Body of pancreas (tissue), 4 donors: ENCODE measurements around the gene CLMN.

Experiments used
- POLR2A ChIP-seq, 3 donors: fragments of 450-650 bp; IDR thresholded peaks; one replicate each; pipeline ENCODE4 v1.6.1; 2016; ENCODE audit warnings: antibody characterized with exemption in 3 of 3, mild to moderate bottlenecking in 2 of 3
- TF ChIP-seq, protein P1 (sequence below), 7 experiments: fragments of 450-650 bp in 4 of 7; fragments of 200-600 bp in 3 of 7; sonication (generic) in 3 of 7; IDR thresholded peaks; one replicate each; pipeline ENCODE4 v1.5.1; 2016 to 2019; ENCODE audit warnings: antibody characterized with exemption in 7 of 7

DNA sequence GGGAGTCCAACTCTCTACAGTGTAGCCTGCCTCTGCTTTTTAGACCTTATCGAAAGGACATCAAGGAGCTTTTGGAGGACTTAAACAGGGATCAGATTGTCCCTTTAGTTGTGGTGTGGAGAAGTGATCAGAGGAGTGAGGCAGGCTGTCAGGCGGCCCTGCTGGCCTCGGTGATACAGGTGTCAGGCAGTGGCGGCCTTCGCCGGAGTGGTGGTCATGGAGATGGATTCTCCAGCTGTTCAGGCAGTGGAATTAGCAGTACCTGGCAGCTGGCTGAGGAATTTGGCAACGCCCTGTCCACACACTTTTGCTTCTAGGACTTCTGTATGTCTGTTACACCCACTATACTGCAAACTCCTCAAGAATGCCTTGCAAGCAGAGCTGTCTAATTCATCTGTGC is 4.2 kb upstream of the CLMN start:
- TF ChIP-seq, protein P1, sequence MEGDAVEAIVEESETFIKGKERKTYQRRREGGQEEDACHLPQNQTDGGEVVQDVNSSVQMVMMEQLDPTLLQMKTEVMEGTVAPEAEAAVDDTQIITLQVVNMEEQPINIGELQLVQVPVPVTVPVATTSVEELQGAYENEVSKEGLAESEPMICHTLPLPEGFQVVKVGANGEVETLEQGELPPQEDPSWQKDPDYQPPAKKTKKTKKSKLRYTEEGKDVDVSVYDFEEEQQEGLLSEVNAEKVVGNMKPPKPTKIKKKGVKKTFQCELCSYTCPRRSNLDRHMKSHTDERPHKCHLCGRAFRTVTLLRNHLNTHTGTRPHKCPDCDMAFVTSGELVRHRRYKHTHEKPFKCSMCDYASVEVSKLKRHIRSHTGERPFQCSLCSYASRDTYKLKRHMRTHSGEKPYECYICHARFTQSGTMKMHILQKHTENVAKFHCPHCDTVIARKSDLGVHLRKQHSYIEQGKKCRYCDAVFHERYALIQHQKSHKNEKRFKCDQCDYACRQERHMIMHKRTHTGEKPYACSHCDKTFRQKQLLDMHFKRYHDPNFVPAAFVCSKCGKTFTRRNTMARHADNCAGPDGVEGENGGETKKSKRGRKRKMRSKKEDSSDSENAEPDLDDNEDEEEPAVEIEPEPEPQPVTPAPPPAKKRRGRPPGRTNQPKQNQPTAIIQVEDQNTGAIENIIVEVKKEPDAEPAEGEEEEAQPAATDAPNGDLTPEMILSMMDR (IDR thresholded peaks at IDR 0.05): no peak
- no peak for TF ChIP-seq POLR2A (IDR thresholded peaks at IDR 0.05)
